SK-N-SH (cell line): ENCODE measurements around the gene NPAS1. TPM values are rescaled to one million over a fixed set of nuclear protein-coding genes. Genes with fewer than 3 reads are reported as not detected.
A peak's percentile ranks its signal among the peaks of the same experiment; 100 is the strongest.

Source experiments
- CTCF ChIA-PET: fragments of 300-600, 350-600 bp; formaldehyde crosslinking; extraction: SDS; loops from one replicate; lab custom pipeline; 2021; lab: Yijun Ruan, JAX
- POLR2A ChIA-PET: fragments of 350-600 bp; sonication (Branson Sonifier 250); formaldehyde crosslinking; extraction: SDS; loops from one replicate; lab custom pipeline; 2020; ENCODE audit warnings: antibody characterized with exemption, inconsistent platforms; lab: Yijun Ruan, JAX
- DNase-seq: peaks from one replicate; pipeline ENCODE4 v3.0.0; 2012
- H2AFZ ChIP-seq: fragments of 200-600 bp; sonication (generic); 2 replicates; pipeline ENCODE4 v1.8.1; 2016; ENCODE audit warnings: antibody characterized with exemption, mild to moderate bottlenecking, low read depth
- H3F3A ChIP-seq: fragments of 200-600 bp; sonication (generic); replicated peaks from 2 replicates; pipeline ENCODE3; 2016; ENCODE audit warnings: antibody characterized with exemption, mild to moderate bottlenecking; ENCODE audit not compliant: insufficient read depth
- H3K27ac ChIP-seq, 2 experiments: fragments of 200-500 bp in 1 of 2; fragments of 200-600 bp in 1 of 2; sonication (Bioruptor generic) in 1 of 2; sonication (generic), shearing (Covaris generic) in 1 of 2; 2 replicates each; pipeline versions ENCODE4 v1.5.1 to v1.6.1; 2014 to 2016; ENCODE audit warnings: low read depth in 2 of 2, inconsistent platforms in 1 of 2, low read length in 1 of 2, mild to moderate bottlenecking in 1 of 2, mixed read lengths in 1 of 2
- H3K27me3 ChIP-seq: fragments of 200-600 bp; sonication (generic), shearing (Covaris generic); 2 replicates; pipeline ENCODE4 v1.6.1; 2016; ENCODE audit warnings: mixed run types; ENCODE audit not compliant: insufficient read depth
- H3K36me3 ChIP-seq, 2 experiments: fragments of 200-500 bp in 1 of 2; fragments of 200-600 bp in 1 of 2; sonication (Bioruptor generic) in 1 of 2; sonication (generic) in 1 of 2; replicated peaks in 1 of 2; 2 replicates each; pipeline versions ENCODE3 to v1.5.1; 2014 to 2016; ENCODE audit warnings: low read length in 1 of 2, mild to moderate bottlenecking in 1 of 2; ENCODE audit not compliant: insufficient read depth in 2 of 2, control insufficient read depth in 1 of 2
- H3K4me1 ChIP-seq, 2 experiments: fragments of 200-500 bp in 1 of 2; fragments of 200-600 bp in 1 of 2; sonication (Bioruptor generic) in 1 of 2; sonication (generic), shearing (Covaris generic) in 1 of 2; 2 replicates each; pipeline versions ENCODE4 v1.5.1 to v1.6.1; 2014 to 2016; ENCODE audit warnings: low read depth in 1 of 2, low read length in 1 of 2, mixed run types in 1 of 2; ENCODE audit not compliant: insufficient read depth in 2 of 2, control insufficient read depth in 1 of 2
- H3K4me2 ChIP-seq: fragments of 200-600 bp; sonication (generic), shearing (Covaris generic); 2 replicates; pipeline ENCODE4 v1.6.1; 2017; ENCODE audit warnings: mixed run types
- H3K4me3 ChIP-seq, 2 experiments: fragments of 200-500 bp in 1 of 2; fragments of 200-600 bp in 1 of 2; sonication (Bioruptor generic) in 1 of 2; sonication (generic), shearing (Covaris generic) in 1 of 2; 2 replicates each; pipeline versions ENCODE4 v1.5.1 to v1.8.1; 2014 to 2016; ENCODE audit warnings: low read depth in 2 of 2, inconsistent platforms in 1 of 2, low read length in 1 of 2, mild to moderate bottlenecking in 1 of 2, mixed read lengths in 1 of 2, moderate library complexity in 1 of 2
- H3K79me2 ChIP-seq: fragments of 200-600 bp; sonication (generic); 2 replicates; pipeline ENCODE4 v1.8.1; 2017; ENCODE audit warnings: mild to moderate bottlenecking; ENCODE audit not compliant: insufficient read depth
- H3K9ac ChIP-seq: fragments of 200-600 bp; sonication (generic); 2 replicates; pipeline ENCODE4 v1.6.1; 2017; ENCODE audit warnings: mixed run types
- H3K9me2 ChIP-seq: fragments of 200-600 bp; sonication (generic); 2 replicates; pipeline ENCODE4 v1.6.1; 2017; ENCODE audit warnings: mixed run types
- H3K9me3 ChIP-seq: fragments of 200-600 bp; sonication (generic); 2 replicates; pipeline ENCODE4 v1.6.1; 2017; ENCODE audit warnings: mixed run types, mild to moderate bottlenecking, moderate library complexity
- H4K20me1 ChIP-seq: fragments of 200-600 bp; sonication (generic); 2 replicates; pipeline ENCODE4 v1.6.1; 2017; ENCODE audit warnings: mild to moderate bottlenecking, mixed run types; ENCODE audit not compliant: insufficient read depth
- CHD2 ChIP-seq: fragments of 150-350 bp; IDR thresholded peaks from 2 replicates; pipeline ENCODE4 v1.6.1; 2018; ENCODE audit warnings: low read length; ENCODE audit not compliant: partially characterized antibody
- CTCF ChIP-seq: fragments of 200-600 bp; sonication (generic); IDR thresholded peaks from 2 replicates; pipeline ENCODE4 v1.6.1; 2017; ENCODE audit warnings: antibody characterized with exemption, mild to moderate bottlenecking, moderate library complexity
- GATA2 ChIP-seq: sonication (generic); formaldehyde crosslinking; IDR thresholded peaks from 2 replicates; pipeline ENCODE4 v1.5.0; 2020; ENCODE audit warnings: mild to moderate bottlenecking, missing genetic modification reagents
- MAX ChIP-seq: IDR thresholded peaks from 2 replicates; pipeline ENCODE4 v1.4.0; 2012; ENCODE audit warnings: low read depth
- MEF2A ChIP-seq: IDR thresholded peaks from 2 replicates; pipeline ENCODE4 v1.4.0; 2012; ENCODE audit warnings: low read depth, borderline replicate concordance
- PBX3 ChIP-seq: IDR thresholded peaks from 2 replicates; pipeline ENCODE4; 2012
- RAD21 ChIP-seq: IDR thresholded peaks from 2 replicates; pipeline ENCODE4 v1.6.1; 2012; ENCODE audit warnings: mild to moderate bottlenecking, low read length
- RXRA ChIP-seq: IDR thresholded peaks from 2 replicates; pipeline ENCODE4 v1.4.0; 2012; ENCODE audit warnings: low read depth, mild to moderate bottlenecking, borderline replicate concordance
- TCF12 ChIP-seq: IDR thresholded peaks from 2 replicates; pipeline ENCODE4 v1.4.0; 2012
- TEAD4 ChIP-seq: IDR thresholded peaks from 2 replicates; pipeline ENCODE4 v1.4.0; 2012; ENCODE audit warnings: mild to moderate bottlenecking, borderline replicate concordance; ENCODE audit not compliant: insufficient read depth
- USF1 ChIP-seq: IDR thresholded peaks from 2 replicates; pipeline ENCODE4 v1.4.0; 2012; ENCODE audit warnings: low read depth, borderline replicate concordance
- ZBTB33 ChIP-seq: IDR thresholded peaks from 2 replicates; pipeline ENCODE4 v1.4.0; 2012; ENCODE audit warnings: low read depth, borderline replicate concordance
- WGBS: methylation state at CpG from one replicate; pipeline ENCODE4 v1.1.6; 2017; ENCODE audit warnings: low lambda C conversion rate; 5-methylcytosine and 5-hydroxymethylcytosine counted together
- polyA plus RNA-seq, 3 experiments: library from polyadenylated mRNA; depleted of rRNA; stranded (reverse); fragments of >200 nt; gene quantifications; 2 replicates each; pipeline ENCODE4 v1.2.3, GENCODE V29; 2012

Gene NPAS1
- polyA plus RNA-seq, 1 of the 3 experiments (the other 2 are of a cell fraction): 1.1 TPM

GRCh38 chr19:46985542-46986415 lies 33.9 kb upstream of the NPAS1 start:
- WGBS: 96% methylated on average over 13 of the region's 14 CpGs
- Histone ChIP-seq H3K9me3 (no peaks in the 10 kb centered on the region), H3K4me1 (peaks cover 23 to 34% of the 10 kb centered on the region in 2 experiments), H3F3A (peaks cover 26% of the 10 kb centered on the region), H3K27ac (peak overlapping the region in 1 of 2 experiments; percentile 80; a peak in 2 of 4 replicates), H3K9me2 (no peaks in the 10 kb centered on the region), H3K4me3 (no peak overlapping the region), H3K4me2 (no peak overlapping the region), H3K79me2 (peaks cover 41% of the 10 kb centered on the region), H4K20me1 (0 out of 2 replicates have a peak, but pooled peaks cover 7% of the 10 kb centered on the region), H3K27me3 (no peaks in the 10 kb centered on the region), H3K36me3 (peaks cover 14 to 25% of the 10 kb centered on the region in 2 experiments)
- no peak for DNase-seq
- POLR2A ChIA-PET: no interaction called here
- TF ChIP-seq CTCF: no peak
- TF ChIP-seq PBX3: no peak
- TF ChIP-seq MAX: no peak
- no peak for TF ChIP-seq MEF2A
- TF ChIP-seq USF1: no peak
- no peak for TF ChIP-seq RXRA
- TF ChIP-seq TCF12: no peak
- TF ChIP-seq CHD2: no peak
- no peak for TF ChIP-seq GATA2
- TF ChIP-seq TEAD4: no peak
- TF ChIP-seq ZBTB33: no peak
- TF ChIP-seq RAD21: no peak
- TF ChIP-seq, all 33 proteins: peak for 0
- Histone ChIP-seq H3K9ac (no peak overlapping the region), H2AFZ (no peak overlapping the region)
- CTCF ChIA-PET: interaction anchor here (0.8 to 9.1 kb wide), 8 partner anchors 10 to 232 kb away, joined by 3 to 126 read pairs (median 4); partner anchors contain the start of gene AP2S1
